H7 (cell line): ENCODE results near the gene PAQR4. TPM values are rescaled to one million over a fixed set of nuclear protein-coding genes. Genes with fewer than 3 reads are reported as not detected.
A peak's percentile ranks its signal among the peaks of the same experiment; 100 is the strongest.

Source experiments
- DNase-seq: peaks from one replicate; pipeline ENCODE4 v3.0.0; 2012
- H3K27me3 ChIP-seq: 2 replicates; pipeline ENCODE4 v1.6.0; 2011; ENCODE audit warnings: mild to moderate bottlenecking, low read length; ENCODE audit not compliant: control insufficient read depth, insufficient read depth
- H3K36me3 ChIP-seq: replicated peaks from 2 replicates; pipeline ENCODE4 v1.5.1; 2011; ENCODE audit warnings: low read length; ENCODE audit not compliant: control insufficient read depth, insufficient read depth
- H3K4me3 ChIP-seq: 2 replicates; pipeline ENCODE4 v1.5.1; 2011; ENCODE audit warnings: low read depth, mild to moderate bottlenecking, control low read depth, low read length, moderate library complexity; ENCODE audit not compliant: insufficient read depth
- total RNA-seq: library from RNA; depleted of rRNA; stranded (reverse); fragments of >200 nt; shearing (Covaris generic); gene quantifications from 2 replicates; pipeline ENCODE4 v1.2.3, GENCODE V29; 2014

PAQR4 gene
- total RNA-seq, 1 experiment from 2014 or later: 65.6 TPM

DNA sequence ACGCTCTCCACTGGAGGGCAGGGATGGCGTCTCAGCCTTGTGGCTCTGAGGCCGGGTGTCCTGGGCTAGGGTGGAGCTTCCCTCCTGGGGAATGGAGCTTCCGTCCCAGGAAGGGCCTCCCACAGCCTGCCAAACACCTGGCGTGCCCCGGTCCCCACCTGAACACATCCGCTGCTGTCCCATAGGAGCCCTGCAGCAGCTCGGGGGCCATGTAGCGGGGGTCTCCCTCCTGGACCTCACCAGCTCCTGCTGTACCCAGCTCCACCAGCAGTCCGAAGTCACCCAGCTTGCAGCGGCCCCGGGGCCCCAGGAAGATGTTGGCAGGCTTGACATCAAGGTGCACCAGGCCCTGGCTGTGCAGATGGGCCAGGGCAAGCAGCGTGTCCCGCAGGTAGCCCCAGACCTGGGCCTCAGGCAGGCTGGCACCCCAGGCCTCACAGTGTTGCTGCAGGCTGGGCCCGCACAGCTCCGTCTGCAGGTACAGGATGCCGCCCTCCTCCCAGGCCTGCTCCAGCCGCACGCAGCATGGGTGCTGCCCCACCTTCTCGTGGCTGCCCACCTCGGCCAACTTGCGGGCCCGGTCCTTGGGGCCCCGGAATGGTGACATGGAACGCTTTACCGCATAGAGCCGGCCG, 6.1 kb downstream of the PAQR4 start:
- peaks cover 36% of the 10 kb centered on the region for H3K36me3 ChIP-seq
- no peak overlapping the region for H3K4me3 ChIP-seq
- no peak for DNase-seq
- H3K27me3 ChIP-seq: no peaks in the 10 kb centered on the region

DNA sequence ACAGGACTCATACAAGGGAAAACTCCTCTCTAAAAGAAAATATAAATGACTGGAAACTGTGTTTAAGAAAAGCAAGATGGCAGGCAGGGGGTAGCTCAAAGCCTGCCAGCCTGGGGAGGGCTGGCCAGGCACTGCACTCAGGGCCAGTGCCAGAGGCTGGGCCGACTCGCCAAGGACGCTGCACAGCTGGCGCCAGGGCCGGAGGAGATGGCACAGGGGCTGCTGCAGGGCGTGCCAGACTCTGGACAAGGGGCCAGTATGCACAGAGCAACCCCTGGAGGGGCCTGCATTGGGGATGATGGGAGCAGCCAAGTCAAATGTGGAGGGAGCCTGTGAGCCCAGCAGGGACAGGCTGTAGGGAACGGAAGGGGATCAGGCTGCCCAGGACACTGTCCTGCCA, 7.1 kb downstream of the PAQR4 start:
- no peak overlapping the region for H3K4me3 ChIP-seq
- no peak for DNase-seq
- H3K36me3 ChIP-seq: peaks cover 36% of the 10 kb centered on the region
- H3K27me3 ChIP-seq: no peaks in the 10 kb centered on the region

DNA sequence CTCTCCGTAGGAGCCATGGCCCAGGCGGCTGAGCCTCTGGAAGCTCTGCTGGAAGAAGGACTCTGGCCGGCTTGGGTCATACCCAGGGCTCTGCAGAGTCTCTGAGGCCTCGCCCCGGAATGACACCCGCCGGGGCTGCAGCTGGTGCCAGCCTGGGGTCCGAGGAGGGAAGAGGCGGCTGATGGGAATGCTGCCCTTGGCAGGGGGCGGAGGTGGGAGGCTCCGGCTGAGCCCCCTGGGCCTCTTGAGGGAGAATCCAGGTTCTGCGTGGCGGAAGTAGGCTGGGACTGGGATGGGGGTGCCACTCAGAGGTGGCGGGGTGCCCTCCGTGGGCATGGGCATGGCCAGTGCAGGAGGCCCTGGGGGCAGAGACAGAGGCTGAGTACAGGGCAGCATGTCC, 7.5 kb downstream of the PAQR4 start:
- peaks cover 36% of the 10 kb centered on the region for H3K36me3 ChIP-seq
- no peak for DNase-seq
- no peak overlapping the region for H3K4me3 ChIP-seq
- H3K27me3 ChIP-seq: no peaks in the 10 kb centered on the region

DNA sequence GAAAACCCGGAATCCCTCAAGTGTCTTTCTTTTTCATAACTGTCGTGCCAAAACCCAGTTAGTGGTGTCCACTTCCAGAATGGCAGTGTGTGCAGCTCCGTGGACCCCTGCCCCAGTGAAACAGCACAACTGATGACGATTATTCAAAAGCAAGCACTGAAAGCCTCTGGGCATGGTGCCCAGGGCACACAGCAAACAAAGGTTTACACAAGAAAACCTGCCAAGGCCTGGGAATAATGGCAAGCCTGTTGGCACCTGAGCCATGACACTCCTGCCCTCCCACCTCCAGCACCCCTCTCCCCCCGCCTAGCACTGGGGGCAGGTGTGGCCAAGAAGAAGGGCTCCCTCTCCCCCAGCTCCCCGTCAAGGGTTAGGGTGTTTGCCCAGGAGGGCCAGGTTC, 8.3 kb downstream of the PAQR4 start:
- peaks cover 34% of the 10 kb centered on the region for H3K36me3 ChIP-seq
- DNase-seq: no peak
- no peaks in the 10 kb centered on the region for H3K27me3 ChIP-seq
- no peak overlapping the region for H3K4me3 ChIP-seq

DNA sequence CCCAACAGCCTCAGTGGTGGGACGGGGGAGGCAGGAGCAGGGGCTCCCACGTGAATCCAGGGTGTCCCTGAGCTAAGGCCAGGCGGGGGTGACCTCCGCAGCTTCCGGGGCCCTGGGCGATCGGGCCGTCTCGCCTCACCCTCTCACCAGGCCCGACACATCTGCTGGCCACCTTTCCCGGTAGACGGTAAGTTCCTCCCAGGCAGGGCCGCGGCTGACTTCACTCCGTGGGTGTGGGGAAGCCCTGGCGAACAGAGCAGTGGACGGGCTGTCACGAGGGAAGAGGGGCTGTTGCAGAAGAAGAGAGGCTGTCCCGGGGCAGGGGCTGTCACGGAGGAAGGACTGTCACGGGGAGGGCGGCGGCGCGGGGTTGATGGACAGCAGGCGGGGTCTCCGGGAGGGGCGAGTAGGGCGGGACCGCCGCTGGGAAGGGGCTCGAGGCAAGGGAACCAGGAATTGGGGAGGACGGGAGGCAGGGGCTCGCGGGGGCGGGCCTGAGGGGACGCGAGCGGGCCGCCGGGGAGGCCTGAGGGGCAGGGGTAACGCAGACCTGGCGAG, 10.6 kb downstream of the PAQR4 start:
- peak; percentile 95 for DNase-seq
- Histone ChIP-seq H3K27me3 (no peaks in the 10 kb centered on the region), H3K4me3 (peak overlapping the region; percentile 94), H3K36me3 (peaks cover 19% of the 10 kb centered on the region)

DNA sequence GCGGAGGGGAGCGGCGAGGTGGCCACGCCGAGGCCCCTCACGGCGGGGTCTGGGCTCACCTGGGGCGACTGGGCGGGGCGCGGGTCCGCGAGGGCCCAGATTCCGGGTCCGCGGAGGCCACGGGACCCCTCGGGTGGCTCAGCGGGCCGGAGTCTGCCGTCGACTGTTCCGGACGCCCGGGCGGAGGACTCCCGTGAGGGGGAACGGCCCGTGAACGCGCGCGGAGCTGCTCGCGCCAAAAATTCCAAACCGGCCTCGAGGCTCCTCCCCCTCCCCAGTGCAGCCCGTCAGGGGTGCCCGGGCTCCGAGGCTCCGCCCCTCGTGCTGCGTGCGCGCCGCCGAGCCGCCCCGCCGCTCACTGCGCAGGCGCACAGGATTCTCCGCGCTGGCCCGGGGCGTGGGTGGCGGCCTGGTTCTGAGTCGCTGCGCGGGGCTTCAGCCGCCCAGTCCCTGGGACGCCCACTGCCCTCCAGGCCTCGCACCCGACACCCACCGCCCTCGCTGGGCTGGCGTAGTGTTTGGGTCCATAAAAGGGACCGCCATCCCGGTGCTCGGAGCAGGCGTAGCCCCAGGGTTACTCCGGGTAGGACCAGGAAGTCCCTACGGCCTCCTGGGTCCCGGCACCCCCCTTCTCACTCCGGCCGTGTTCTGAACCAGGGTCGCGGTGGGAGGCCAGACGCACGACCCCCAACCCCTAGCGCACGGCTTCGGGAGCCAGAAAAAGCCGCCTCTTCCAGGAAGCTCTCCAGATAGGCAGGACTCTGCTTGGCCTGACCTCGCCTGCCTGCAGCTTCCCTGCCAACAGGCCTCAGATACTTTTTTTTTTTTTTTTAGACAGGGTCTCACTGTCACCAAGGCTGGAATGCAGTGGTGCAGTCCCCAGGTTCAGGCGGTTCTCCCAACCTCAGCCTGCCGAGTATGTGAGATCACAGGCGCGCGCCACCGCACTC, 11.4 kb downstream of the PAQR4 start, which contains the start of gene PKMYT1:
TSS of gene PKMYT1 (minus strand) at position 220 of the 950 bp plus-strand sequence. CDS start 789 bp downstream, outside the sequence.
- DNase-seq: peak; percentile 100
- H3K4me3 ChIP-seq: peak within 1 kb of the TSS; percentile 94
- H3K27me3 ChIP-seq: no peaks in the 10 kb centered on the region
- peaks cover 16% of the 10 kb centered on the region for H3K36me3 ChIP-seq

DNA sequence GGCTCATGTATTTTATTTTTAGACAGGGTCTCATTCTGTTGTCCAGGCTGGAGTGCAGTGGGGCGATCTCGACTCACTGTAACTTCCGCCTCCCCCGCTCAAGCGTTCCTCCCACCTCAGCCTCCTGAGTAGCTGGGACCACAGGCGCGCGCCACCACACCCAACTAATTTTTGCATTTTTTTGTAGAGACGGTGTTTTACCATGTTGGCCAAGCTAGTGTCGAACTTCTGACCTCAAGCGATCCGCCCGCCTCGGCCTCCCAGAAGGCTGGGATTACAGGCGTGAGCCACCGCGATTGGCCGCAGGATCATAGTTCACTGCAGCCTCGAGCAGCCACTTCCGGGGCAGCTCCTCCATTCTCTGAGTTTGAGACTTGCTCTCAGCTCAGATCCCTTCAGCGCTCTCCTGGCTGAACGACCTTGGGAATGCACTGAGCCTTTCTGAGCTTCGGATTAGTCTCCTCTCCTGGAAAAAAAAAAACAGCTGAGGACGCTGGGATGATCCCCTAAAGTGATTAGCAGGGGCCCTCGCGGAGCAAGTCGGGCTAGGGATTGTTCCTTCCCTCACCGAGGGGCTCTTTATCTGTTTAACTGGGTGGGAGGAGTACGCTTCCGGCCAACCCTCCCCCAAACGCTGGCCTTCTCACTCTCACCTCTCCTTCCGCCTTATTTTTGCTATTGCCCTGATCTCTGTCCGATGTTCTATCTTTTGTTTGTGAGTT, 12.2 kb downstream of the PAQR4 start:
- Histone ChIP-seq H3K4me3 (peak overlapping the region; percentile 94), H3K27me3 (no peaks in the 10 kb centered on the region), H3K36me3 (peaks cover 12% of the 10 kb centered on the region)
- DNase-seq: peak; percentile 86

DNA sequence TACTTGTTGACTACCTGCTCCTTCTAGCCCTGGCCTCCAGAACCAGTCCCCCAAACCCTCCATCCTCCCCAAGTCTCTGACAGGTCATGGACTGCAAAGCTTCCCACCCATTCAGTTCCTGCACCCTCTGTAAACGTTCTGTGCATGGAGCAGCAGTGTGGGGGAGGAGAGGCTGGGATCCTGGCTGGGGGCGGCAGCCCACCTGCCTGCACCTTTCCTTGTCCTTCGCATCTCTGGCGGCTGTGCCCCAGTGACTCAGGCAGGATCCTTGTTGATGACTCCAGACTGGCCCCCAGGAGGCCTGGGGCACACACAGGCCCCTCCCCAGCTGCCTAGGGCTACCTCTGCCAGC, 12.7 kb downstream of the PAQR4 start:
- Histone ChIP-seq H3K36me3 (peaks cover 9% of the 10 kb centered on the region), H3K27me3 (no peaks in the 10 kb centered on the region), H3K4me3 (peak overlapping the region; percentile 4)
- peak; percentile 81 for DNase-seq

DNA sequence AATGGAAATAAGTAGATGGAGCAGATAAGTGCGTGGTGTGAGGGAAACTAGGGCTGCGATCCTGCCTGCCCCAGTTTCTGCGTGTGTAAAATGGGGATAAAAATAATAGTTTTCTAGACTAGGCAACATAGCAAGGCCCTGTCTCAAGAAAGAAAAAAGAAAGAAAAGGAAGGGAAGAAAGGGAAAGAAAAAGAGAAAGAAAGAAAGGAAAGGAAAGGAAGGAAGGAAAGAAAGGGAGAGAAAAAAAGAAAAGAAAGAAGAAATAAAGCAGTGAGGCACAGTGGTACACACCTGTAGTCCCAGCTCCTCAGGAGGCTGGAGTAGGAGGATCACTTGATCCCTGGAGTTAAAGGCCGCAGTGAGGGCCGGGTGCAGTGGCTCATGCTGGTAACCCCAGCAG, 13.3 kb downstream of the PAQR4 start:
- peaks cover 6% of the 10 kb centered on the region for H3K36me3 ChIP-seq
- DNase-seq: no peak
- no peaks in the 10 kb centered on the region for H3K27me3 ChIP-seq
- H3K4me3 ChIP-seq: no peak overlapping the region

DNA sequence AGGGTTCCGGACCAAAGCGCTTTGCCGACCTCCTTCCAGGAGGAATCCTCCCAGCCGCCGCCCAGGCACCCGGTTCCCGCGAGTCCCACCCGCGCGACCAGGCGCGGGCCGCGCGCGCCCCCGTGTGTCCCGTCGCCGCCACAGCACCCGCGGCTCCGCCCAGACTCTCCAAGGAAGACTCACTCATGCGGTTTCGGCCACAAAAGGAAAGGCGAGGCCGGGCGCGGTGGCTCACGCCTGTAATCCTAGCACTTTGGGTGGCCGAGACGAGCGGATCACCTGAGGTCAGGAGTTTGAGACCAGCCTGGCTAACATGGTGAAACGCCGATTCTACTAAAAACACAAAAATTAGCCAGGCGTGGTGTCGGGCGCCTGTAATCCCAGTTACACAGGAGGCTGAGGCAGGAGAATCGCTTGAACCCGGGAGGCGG, 14.6 kb downstream of the PAQR4 start:
- peaks cover 1% of the 10 kb centered on the region; the same call in 1 of the 2 replicates for H3K36me3 ChIP-seq
- peak; percentile 98 for DNase-seq
- no peaks in the 10 kb centered on the region for H3K27me3 ChIP-seq
- no peak overlapping the region for H3K4me3 ChIP-seq

DNA sequence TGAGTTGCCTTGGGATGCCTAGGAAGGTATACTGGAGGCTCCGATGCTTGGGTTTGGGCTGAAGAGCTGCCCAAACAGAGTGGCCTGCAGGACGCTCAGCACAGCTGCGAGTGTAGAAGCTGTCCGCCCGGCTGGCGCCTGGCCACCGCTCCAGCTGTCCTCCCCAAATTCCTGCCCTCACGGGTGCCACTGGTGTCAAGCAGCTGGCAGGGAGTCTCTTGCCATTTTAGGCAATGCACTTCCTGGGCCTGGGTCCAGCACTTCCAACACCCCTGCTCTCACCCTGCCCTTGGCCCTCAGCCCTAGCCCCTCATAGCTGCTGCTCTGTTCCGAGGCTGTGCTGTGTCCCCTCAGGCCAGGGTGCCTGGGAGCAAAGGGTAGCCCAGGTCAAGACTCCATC, 16.3 kb downstream of the PAQR4 start:
- H3K36me3 ChIP-seq: no peaks in the 10 kb centered on the region
- H3K27me3 ChIP-seq: no peaks in the 10 kb centered on the region; the same call in 1 of the 2 replicates
- H3K4me3 ChIP-seq: no peak overlapping the region
- no peak for DNase-seq

DNA sequence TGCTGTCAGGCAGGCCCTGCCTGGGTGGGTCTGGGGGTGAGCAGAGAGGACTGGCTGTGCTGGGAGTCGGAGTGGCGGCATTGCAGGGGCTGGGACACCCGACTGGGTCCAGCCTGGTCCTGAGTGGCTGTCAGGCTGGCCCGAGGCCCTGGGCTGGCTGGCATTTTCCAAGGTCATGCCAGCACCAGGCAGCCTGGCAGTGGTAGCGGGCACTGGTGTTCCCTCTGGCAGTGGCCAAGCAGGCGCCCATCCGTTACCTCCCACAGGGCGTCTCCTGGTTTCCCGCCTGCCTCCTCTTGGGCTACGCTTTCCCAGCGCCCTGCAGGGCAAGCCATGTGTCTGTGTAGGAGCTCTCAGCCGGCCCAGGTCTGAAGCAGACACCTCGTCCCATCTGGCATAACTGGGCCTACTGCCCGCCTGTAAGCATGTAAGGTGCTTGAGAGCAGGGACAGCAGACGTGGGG, 16.8 kb downstream of the PAQR4 start:
- Histone ChIP-seq H3K4me3 (no peak overlapping the region), H3K27me3 (no peaks in the 10 kb centered on the region; the same call in 1 of the 2 replicates), H3K36me3 (no peaks in the 10 kb centered on the region)
- DNase-seq: no peak

DNA sequence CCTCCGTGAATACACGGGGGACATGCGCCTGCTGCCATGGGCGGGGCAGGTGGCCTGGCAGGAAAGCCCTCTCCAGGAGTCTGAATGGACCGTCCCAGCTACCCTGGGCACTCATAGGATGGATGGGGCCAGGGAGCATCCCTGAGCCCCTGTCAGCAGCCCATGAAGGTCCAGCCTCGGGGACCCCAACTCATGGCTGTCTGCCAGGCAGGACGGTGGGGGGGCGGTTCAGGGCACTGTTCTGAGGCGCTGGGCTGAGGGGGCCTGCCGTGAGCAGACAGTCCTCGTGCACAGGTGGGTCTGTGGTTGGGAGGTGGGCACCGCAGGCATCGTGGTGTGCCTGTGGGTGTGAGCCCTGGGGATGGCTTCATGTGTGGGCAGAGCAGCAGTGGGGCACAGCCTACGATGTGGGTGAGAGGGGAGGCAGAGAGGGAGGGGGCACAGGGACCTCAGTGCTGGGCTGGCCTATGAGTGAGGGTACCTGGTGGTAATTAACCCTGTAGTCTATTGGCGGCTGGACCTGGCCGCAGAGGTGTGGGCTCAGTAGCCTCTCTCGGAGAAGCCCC, 17.6 kb downstream of the PAQR4 start:
- DNase-seq: no peak
- H3K27me3 ChIP-seq: no peaks in the 10 kb centered on the region; the same call in 1 of the 2 replicates
- H3K4me3 ChIP-seq: no peak overlapping the region
- H3K36me3 ChIP-seq: no peaks in the 10 kb centered on the region

DNA sequence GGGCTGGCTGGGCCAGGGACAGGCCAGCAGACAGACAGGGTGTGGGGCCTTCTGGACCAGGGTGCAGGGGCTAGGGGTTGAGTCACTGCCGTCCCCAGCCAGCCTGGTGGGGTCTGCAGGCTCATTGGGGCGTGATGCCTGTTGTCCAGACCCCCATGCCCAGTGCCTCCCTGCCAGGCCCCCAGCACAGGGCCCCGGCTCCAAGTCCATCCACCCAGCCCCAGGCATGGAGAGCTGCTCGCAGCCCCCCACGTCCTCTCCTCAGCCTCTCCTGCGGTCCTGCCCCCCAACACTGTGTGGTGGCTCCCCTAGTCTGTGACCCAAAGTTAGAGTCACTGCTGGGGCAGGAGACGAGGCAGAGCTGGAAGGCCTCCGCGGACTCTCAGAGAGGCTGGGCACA, 18.1 kb downstream of the PAQR4 start:
- no peaks in the 10 kb centered on the region for H3K36me3 ChIP-seq
- H3K27me3 ChIP-seq: no peaks in the 10 kb centered on the region; the same call in 1 of the 2 replicates
- no peak for DNase-seq
- no peak overlapping the region for H3K4me3 ChIP-seq
